HS-5 (cell line): ENCODE data around the gene CCDC73.
"Not testable (repeated sequence)": the region's sequence is repeated elsewhere in the genome, so short reads cannot be mapped to it uniquely, and the experiment has no call there.

Source experiments
- DNase-seq: peaks from one replicate; pipeline ENCODE4 v3.0.0-alpha.2; 2012; ENCODE audit warnings: low read depth

CCDC73 gene

GRCh38 chr11:32794439-32794838 is at the start of gene CCDC73:
TSS of gene CCDC73 (minus strand) at chr11:32794662. CDS start at chr11:32760243, 34,419 bp downstream.
- DNase-seq: no peak

DNA sequence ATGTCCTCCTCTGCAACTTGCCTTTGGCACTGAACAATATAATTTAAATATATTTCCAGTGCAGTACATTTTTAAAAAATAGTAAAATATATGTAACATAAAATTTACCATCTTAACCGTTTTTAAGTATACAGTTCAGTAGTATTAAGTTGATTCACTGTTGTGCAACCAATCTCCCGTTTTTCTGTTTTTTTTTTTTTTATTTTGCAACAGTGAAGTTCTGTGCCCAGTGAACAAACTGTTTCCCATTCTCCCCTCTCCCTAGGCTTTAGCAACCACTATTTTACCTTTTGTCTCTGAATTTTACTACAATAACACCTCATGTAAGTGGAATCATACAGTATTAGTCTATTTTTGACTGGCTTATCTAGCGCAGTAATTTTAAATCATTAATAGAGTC is 49.1 kb upstream of the CCDC73 start:
- no peak for DNase-seq

- no peak for DNase-seq
These were observed 46.1 kb upstream of the CCDC73 start for GRCh38 chr11:32840587-32840986.

GRCh38 chr11:32839308-32839707 is 44.8 kb upstream of the CCDC73 start:
- no peak for DNase-seq

DNA sequence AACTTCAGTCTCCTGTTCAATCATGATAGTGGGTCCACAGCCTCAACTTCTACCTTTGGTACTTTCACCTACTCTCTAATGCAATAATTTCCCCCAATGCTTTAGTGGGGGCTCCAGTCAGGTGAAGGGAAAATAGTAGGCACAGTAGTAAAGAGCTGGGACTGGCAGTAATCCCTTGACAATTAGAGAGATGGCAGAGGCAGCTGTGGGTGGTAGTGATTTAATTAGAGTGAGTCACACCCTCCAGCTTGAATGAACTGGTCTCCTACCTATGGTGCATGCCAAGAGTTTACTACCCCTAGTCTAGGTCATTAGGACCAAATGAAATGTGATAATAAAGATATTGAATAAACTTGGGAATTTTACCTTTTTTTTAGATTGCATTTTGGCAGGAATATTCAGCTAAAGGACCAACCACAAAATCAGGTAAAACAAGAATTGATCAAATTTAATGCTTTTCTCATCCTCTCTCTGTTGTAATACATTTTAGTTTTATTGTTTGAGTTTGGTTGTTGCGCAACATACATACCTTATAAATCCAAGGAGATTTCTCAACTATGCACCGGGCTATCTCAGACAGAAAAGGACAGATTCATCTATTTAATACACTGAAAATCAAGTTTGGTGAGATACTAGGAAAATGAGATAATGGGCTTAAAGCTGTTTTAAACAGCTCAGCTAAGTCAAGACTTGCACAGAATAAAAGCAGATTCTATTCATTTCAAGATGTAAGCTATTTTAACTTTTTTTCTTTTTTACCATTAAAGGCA is 44.2 kb upstream of the CCDC73 start:
- no peak for DNase-seq

GRCh38 chr11:32836946-32837345 is 42.5 kb upstream of the CCDC73 start:
- no peak for DNase-seq

DNA sequence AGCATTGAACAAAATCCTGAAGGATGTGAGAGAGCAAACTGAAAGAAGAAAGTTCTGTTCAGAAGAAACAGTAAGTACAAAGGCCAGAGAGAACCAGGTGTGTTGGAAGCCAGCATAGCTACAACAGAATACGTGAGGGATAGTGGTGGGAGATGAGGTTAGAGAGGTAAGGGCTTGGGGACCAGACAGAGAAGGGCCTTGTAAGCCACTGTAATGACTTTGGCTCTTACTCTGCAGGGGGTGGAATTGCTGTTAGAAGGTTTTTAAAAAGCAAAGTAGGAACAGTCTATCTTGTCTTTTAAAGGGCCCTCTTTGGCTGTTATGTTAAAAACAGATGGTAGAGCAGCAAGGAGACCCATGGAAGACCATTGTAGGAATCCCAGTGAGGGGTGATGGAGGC is 39.5 kb upstream of the CCDC73 start:
- DNase-seq: no peak

DNA sequence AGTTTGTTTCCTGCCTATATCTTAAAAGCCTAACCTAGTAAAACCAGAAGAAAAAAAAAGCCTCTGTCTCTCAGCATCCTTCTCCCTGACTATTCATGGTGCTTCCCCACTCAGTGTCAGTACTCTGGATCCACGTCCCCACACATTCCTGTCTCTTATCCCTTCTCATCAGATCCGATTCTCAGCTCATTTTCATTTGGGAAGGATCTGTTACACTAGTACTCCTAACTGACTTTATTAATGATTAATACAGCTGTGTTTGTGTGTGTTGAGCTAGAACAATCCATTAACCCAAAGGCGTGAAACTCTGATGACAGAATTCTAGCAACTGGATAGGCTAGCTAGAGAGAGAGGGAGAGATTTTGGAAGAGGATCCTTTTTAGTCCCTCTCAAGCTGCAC is 36.8 kb upstream of the CCDC73 start:
- no peak for DNase-seq

- DNase-seq: no peak
These were observed 36.3 kb upstream of the CCDC73 start for GRCh38 chr11:32830796-32831195.

DNA sequence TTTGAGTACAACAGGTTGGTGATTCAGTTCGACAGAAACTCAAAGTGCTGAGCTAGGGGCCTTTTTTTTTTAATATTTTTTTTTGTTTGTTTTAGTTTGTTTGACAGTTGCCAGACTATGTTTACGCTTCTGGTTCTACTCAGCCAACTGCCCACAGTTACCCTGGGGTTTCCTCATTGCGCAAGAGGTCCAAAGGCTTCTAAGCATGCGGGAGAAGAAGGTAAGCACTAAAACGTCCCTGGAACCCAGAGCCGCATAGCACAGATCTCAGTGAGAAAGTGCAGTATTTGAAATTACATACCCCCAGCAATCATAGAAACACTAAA is 35.9 kb upstream of the CCDC73 start:
- no peak for DNase-seq

- DNase-seq: no peak
These were observed 35.4 kb upstream of the CCDC73 start, which contains the start of gene PRRG4 for GRCh38 chr11:32829680-32830412. TSS of gene PRRG4 (plus strand) at chr11:32829927. CDS start at chr11:32830530, 603 bp downstream.

GRCh38 chr11:32829157-32829679 is 34.8 kb upstream of the CCDC73 start:
- no peak for DNase-seq

- no peak for DNase-seq
These were observed 32.8 kb upstream of the CCDC73 start for GRCh38 chr11:32827276-32827675.

GRCh38 chr11:32826113-32826512 is 31.7 kb upstream of the CCDC73 start:
- no peak for DNase-seq

GRCh38 chr11:32823617-32824016 is 29.2 kb upstream of the CCDC73 start:
- not testable (repeated sequence) for DNase-seq

- no peak for DNase-seq
These were observed 27.6 kb upstream of the CCDC73 start for GRCh38 chr11:32821917-32822560.

GRCh38 chr11:32821517-32821916 is 27.1 kb upstream of the CCDC73 start:
- DNase-seq: peak; percentile 58

GRCh38 chr11:32820497-32820896 is 26.0 kb upstream of the CCDC73 start:
- DNase-seq: no peak

DNA sequence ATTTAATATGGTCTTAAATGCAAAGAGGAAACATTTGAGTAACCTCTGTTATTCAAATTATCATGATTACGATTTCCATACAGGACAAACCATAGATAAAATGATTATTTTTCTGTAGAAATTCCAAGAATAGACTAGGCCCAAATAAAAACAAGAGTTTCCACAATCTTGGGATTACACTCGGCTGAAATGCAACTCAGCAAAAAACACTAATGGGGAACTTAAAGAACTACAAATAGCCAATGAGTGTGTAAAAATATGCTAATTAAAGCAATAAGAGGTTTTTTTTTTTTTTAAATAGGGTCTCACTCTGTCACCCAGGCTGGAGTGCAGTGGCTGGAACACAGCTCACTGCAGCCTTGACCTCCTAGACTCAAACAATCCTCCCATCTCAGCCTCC is 24.7 kb upstream of the CCDC73 start:
- DNase-seq: no peak

DNA sequence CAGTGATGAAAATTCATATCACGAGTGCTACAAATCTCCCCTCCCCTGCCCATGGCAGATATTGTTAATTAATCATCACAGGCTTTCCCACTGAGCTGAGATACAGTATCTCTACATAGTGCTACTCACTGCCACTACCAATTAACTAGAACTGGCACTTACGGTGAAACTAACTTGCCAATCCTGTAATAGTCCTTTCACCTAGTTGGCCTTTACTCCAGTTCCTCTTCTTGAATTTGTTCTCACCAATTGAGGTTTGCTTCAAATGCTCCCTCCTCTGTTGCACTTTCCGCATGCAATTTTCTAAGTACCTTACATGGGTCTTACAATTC is 23.4 kb upstream of the CCDC73 start:
- DNase-seq: no peak

- peak; percentile 50 for DNase-seq
These were observed 22.9 kb upstream of the CCDC73 start for GRCh38 chr11:32817181-32817851.

- DNase-seq: peak; percentile 30
These were observed 14.9 kb upstream of the CCDC73 start for GRCh38 chr11:32809313-32809712.
